Neural progenitor cell (in vitro differentiated cells): Measurements from ENCODE around the gene FAM174A. TPM values are rescaled to one million over a fixed set of nuclear protein-coding genes. Genes with fewer than 3 reads are reported as not detected.

Source experiments
- DNase-seq: peaks from one replicate; pipeline ENCODE4 v3.0.0-alpha.2; 2016; ENCODE audit warnings: low spot score
- H2AFZ ChIP-seq: fragments of 200-600 bp; sonication (generic); replicated peaks from 2 replicates; pipeline ENCODE4 v1.6.1; 2016; ENCODE audit warnings: antibody characterized with exemption
- H3F3A ChIP-seq: fragments of 200-600 bp; sonication (generic); 2 replicates; pipeline ENCODE4 v1.6.1; 2016; ENCODE audit warnings: antibody characterized with exemption, low read depth
- H3K27ac ChIP-seq: fragments of 200-600 bp; sonication (generic); 2 replicates; pipeline ENCODE4 v1.5.1; 2016; ENCODE audit warnings: mild to moderate bottlenecking
- H3K27me3 ChIP-seq: fragments of 200-600 bp; sonication (generic); 2 replicates; pipeline ENCODE4 v1.6.1; 2016; ENCODE audit warnings: mild to moderate bottlenecking, moderate library complexity
- H3K36me3 ChIP-seq: fragments of 200-600 bp; sonication (generic); 2 replicates; pipeline ENCODE4 v1.5.1; 2016
- H3K4me1 ChIP-seq: fragments of 200-600 bp; sonication (generic); 2 replicates; pipeline ENCODE4 v1.6.1; 2016; ENCODE audit warnings: mixed run types
- H3K4me2 ChIP-seq: fragments of 200-600 bp; sonication (generic); 2 replicates; pipeline ENCODE4 v1.6.1; 2016
- H3K4me3 ChIP-seq: fragments of 200-600 bp; sonication (generic); 2 replicates; pipeline ENCODE4 v1.5.1; 2016
- H3K79me2 ChIP-seq: fragments of 200-600 bp; sonication (generic); 2 replicates; pipeline ENCODE4 v1.6.1; 2016; ENCODE audit warnings: low read depth
- H3K9ac ChIP-seq: fragments of 200-600 bp; sonication (generic); 2 replicates; pipeline ENCODE4 v1.6.1; 2016
- H3K9me3 ChIP-seq: fragments of 200-600 bp; sonication (generic); 2 replicates; pipeline ENCODE4 v1.5.1; 2016; ENCODE audit warnings: low read depth
- H4K20me1 ChIP-seq: fragments of 200-600 bp; sonication (generic); 2 replicates; pipeline ENCODE4 v1.6.1; 2016; ENCODE audit warnings: low read depth
- H3K27ac Mint-ChIP-seq: 3 replicates; pipeline ENCODE4 v1.8.0; 2021; ENCODE audit warnings: mixed read lengths
- H3K27me3 Mint-ChIP-seq: 2 replicates; pipeline ENCODE4 v1.8.0; 2022; ENCODE audit warnings: low read depth, mild to moderate bottlenecking, inconsistent platforms, moderate library complexity, mixed read lengths; ENCODE audit not compliant: insufficient read depth
- H3K36me3 Mint-ChIP-seq: 3 replicates; pipeline ENCODE4 v1.8.0; 2021; ENCODE audit warnings: mixed read lengths
- H3K4me1 Mint-ChIP-seq: 3 replicates; pipeline ENCODE4 v1.8.0; 2021; ENCODE audit warnings: mixed read lengths
- H3K4me3 Mint-ChIP-seq: 3 replicates; pipeline ENCODE4 v1.8.0; 2021; ENCODE audit warnings: mild to moderate bottlenecking, moderate library complexity, mixed read lengths
- H3K9me3 Mint-ChIP-seq: 3 replicates; pipeline ENCODE4 v1.8.0; 2020; ENCODE audit warnings: mixed read lengths
- EZH2 ChIP-seq: fragments of 200-600 bp; sonication (generic); IDR thresholded peaks from 2 replicates; pipeline ENCODE4 v1.6.1; 2017; ENCODE audit warnings: antibody characterized with exemption, mild to moderate bottlenecking, moderate library complexity
- EZH2phosphoT487 ChIP-seq: fragments of 200-600 bp; sonication (generic); IDR thresholded peaks from 2 replicates; pipeline ENCODE4 v1.6.1; 2017; ENCODE audit warnings: antibody characterized with exemption
- total RNA-seq: library from RNA; depleted of rRNA; stranded (reverse); fragments of >200 nt; gene quantifications from 2 replicates; pipeline ENCODE4 v1.2.3, GENCODE V29; 2015; ENCODE audit warnings: low replicate concordance
- TF ChIP-seq, protein P1 (sequence below): fragments of 200-600 bp; sonication (generic); IDR thresholded peaks from 2 replicates; pipeline ENCODE4 v1.5.1; 2017; ENCODE audit warnings: antibody characterized with exemption, mild to moderate bottlenecking

The FAM174A gene
- 3.0 and 7.8 TPM in 2 replicates for total RNA-seq

DNA sequence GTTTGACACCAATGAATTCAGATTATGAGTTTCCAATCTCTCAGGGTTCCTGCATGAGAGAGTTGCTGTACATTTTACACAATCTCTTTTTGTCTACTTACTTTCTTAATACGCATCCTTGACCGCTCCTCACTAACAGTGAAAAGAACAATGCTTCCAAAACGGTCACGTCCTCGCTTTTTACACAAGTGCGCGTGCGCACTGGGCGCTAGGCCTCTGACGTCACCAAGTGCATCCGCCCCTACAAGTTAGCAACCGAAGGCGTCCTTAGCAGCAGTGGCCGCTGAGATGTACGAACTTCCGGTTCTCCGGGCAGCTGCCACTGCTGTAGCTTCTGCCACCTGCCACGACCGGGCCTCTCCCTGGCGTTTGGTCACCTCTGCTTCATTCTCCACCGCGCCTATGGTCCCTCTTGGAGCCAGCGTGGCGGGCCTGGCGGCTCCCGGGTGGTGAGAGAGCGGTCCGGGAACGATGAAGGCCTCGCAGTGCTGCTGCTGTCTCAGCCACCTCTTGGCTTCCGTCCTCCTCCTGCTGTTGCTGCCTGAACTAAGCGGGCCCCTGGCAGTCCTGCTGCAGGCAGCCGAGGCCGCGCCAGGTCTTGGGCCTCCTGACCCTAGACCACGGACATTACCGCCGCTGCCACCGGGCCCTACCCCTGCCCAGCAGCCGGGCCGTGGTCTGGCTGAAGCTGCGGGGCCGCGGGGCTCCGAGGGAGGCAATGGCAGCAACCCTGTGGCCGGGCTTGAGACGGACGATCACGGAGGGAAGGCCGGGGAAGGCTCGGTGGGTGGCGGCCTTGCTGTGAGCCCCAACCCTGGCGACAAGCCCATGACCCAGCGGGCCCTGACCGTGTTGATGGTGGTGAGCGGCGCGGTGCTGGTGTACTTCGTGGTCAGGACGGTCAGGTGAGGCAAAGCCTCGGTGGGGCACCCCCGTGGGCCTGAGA is at the start of gene FAM174A:
Gene FAM174A, plus strand, starts transcription at position 315 of the 946 bp plus-strand sequence. Its CDS starts 157 bp downstream, at position 472.
- Histone ChIP-seq H3K9ac (peak within 1 kb of the TSS; percentile 61), H3K4me2 (peak within 1 kb of the TSS; percentile 91), H3K27me3 (no peaks in the 10 kb centered on the region), H3K9me3 (peaks cover 10% of the 10 kb centered on the region), H3K4me3 (peak within 1 kb of the TSS; percentile 87), H3K27ac (no peak within 1 kb of the TSS), H4K20me1 (no peaks in the 10 kb centered on the region), H3K4me1 (peaks cover 13% of the 10 kb centered on the region), H2AFZ (peak within 1 kb of the TSS; percentile 90), H3F3A (no peaks in the 10 kb centered on the region), H3K36me3 (no peaks in the 10 kb centered on the region), H3K79me2 (peaks cover 6% of the 10 kb centered on the region)
- peaks cover 17% of the 10 kb centered on the region for H3K4me1 Mint-ChIP-seq
- peak; percentile 97 for DNase-seq
- peak within 1 kb of the TSS; percentile 98 for H3K27ac Mint-ChIP-seq
- H3K36me3 Mint-ChIP-seq, result peaks cover 20% of the 10 kb centered on the region
- H3K4me3 Mint-ChIP-seq, result peak within 1 kb of the TSS; percentile 95
- H3K27me3 Mint-ChIP-seq, result no peaks in the 10 kb centered on the region
- peaks cover 23% of the 10 kb centered on the region for H3K9me3 Mint-ChIP-seq
- TF ChIP-seq EZH2phosphoT487, result no peak
- TF ChIP-seq, protein P1, sequence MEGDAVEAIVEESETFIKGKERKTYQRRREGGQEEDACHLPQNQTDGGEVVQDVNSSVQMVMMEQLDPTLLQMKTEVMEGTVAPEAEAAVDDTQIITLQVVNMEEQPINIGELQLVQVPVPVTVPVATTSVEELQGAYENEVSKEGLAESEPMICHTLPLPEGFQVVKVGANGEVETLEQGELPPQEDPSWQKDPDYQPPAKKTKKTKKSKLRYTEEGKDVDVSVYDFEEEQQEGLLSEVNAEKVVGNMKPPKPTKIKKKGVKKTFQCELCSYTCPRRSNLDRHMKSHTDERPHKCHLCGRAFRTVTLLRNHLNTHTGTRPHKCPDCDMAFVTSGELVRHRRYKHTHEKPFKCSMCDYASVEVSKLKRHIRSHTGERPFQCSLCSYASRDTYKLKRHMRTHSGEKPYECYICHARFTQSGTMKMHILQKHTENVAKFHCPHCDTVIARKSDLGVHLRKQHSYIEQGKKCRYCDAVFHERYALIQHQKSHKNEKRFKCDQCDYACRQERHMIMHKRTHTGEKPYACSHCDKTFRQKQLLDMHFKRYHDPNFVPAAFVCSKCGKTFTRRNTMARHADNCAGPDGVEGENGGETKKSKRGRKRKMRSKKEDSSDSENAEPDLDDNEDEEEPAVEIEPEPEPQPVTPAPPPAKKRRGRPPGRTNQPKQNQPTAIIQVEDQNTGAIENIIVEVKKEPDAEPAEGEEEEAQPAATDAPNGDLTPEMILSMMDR, result no peak
- TF ChIP-seq EZH2, result no peak

DNA sequence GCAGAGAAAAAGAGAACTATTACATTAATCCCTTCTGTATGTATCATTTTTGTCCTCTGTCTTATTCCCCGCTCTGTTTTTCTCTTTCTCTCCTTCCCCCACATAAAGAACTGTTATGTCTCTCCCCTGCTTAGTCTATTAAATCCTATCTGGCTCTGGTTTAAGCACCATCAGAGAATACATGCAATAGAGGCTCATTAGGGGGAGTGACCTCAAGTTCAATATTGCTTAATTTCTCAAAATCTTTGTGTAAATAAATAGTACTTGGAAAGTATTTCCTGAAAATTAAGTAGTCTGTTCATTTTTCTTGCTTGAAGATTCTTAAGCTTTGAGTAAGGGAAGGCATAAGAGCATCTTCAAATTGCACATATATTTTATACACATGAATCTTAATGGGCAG is 41.2 kb upstream of the FAM174A start:
- Mint-ChIP-seq H3K4me1 (no peaks in the 10 kb centered on the region), H3K27me3 (no peaks in the 10 kb centered on the region), H3K36me3 (no peaks in the 10 kb centered on the region), H3K27ac (no peak overlapping the region), H3K4me3 (no peak overlapping the region), H3K9me3 (peaks cover 11% of the 10 kb centered on the region)
- no peak overlapping the region for H3K9ac ChIP-seq
- no peaks in the 10 kb centered on the region for H3K36me3 ChIP-seq
- H3K4me1 ChIP-seq, result no peaks in the 10 kb centered on the region
- H3K9me3 ChIP-seq, result no peaks in the 10 kb centered on the region
- no peak for DNase-seq
- peaks cover 3% of the 10 kb centered on the region for H3F3A ChIP-seq
- H2AFZ ChIP-seq, result no peak overlapping the region
- H3K27ac ChIP-seq, result no peak overlapping the region
- TF ChIP-seq, protein P1, result no peak
- TF ChIP-seq EZH2phosphoT487, result no peak
- no peak for TF ChIP-seq EZH2
- no peaks in the 10 kb centered on the region for H4K20me1 ChIP-seq
- H3K27me3 ChIP-seq, result no peaks in the 10 kb centered on the region
- no peak overlapping the region for H3K4me3 ChIP-seq
- H3K79me2 ChIP-seq, result no peaks in the 10 kb centered on the region
- no peak overlapping the region for H3K4me2 ChIP-seq

DNA sequence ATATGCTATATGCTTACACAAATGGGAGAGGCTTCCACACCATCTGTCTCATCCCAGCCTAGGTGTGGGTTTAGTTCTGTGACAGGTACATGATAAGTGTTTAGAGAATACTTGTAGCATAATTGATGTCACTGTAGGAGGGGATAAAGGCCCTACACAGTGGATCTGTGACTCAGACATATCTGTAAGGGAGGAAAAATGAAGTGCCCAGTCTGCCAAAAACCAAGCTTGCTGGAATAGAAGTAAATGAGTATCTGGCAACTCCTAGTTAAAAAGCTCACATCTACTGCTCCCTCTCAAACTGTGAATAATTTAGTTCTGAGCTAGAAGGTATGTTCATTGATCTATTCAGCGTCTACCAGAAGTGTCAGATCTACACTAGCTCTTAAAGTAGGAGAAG is 38.9 kb upstream of the FAM174A start:
- no peaks in the 10 kb centered on the region for H4K20me1 ChIP-seq
- H3K79me2 ChIP-seq, result no peaks in the 10 kb centered on the region
- TF ChIP-seq EZH2 (no peak), EZH2phosphoT487 (no peak)
- TF ChIP-seq, protein P1, result no peak
- no peak overlapping the region for H3K4me2 ChIP-seq
- no peak overlapping the region for H3K4me3 ChIP-seq
- no peak overlapping the region for H2AFZ ChIP-seq
- DNase-seq, result no peak
- no peaks in the 10 kb centered on the region for H3K27me3 ChIP-seq
- no peaks in the 10 kb centered on the region for H3K36me3 ChIP-seq
- Mint-ChIP-seq H3K4me3 (no peak overlapping the region), H3K27ac (no peak overlapping the region), H3K4me1 (no peaks in the 10 kb centered on the region), H3K27me3 (no peaks in the 10 kb centered on the region), H3K36me3 (no peaks in the 10 kb centered on the region), H3K9me3 (no peaks in the 10 kb centered on the region)
- H3K9ac ChIP-seq, result no peak overlapping the region
- H3K9me3 ChIP-seq, result no peaks in the 10 kb centered on the region
- H3K27ac ChIP-seq, result no peak overlapping the region
- H3K4me1 ChIP-seq, result no peaks in the 10 kb centered on the region
- H3F3A ChIP-seq, result peaks cover 3% of the 10 kb centered on the region
